SK-N-MC (cell line): Measurements from ENCODE around the gene PLEKHG5.

Source experiments
- DNase-seq: peaks from one replicate; pipeline ENCODE4 v3.0.0-alpha.2; 2011; ENCODE audit warnings: low read depth, low spot score
- H3K27ac ChIP-seq: fragments of 200-600 bp; sonication (generic); 2 replicates; pipeline ENCODE4 v1.5.1; 2016; ENCODE audit warnings: mixed run types
- H3K36me3 ChIP-seq: fragments of 200-600 bp; sonication (generic); 2 replicates; pipeline ENCODE4 v1.6.1; 2017; ENCODE audit warnings: antibody characterized with exemption, low read length, mixed read lengths; ENCODE audit not compliant: insufficient read depth
- H3K4me3 ChIP-seq: fragments of 200-600 bp; sonication (generic); 2 replicates; pipeline ENCODE4 v1.5.1; 2016
- H3K9ac ChIP-seq: fragments of 200-600 bp; sonication (generic); 2 replicates; pipeline ENCODE4 v1.8.0; 2017; ENCODE audit warnings: mixed run types, mixed read lengths; ENCODE audit not compliant: insufficient read length
- H3K9me3 ChIP-seq: fragments of 200-600 bp; sonication (generic); 2 replicates; pipeline ENCODE4 v1.6.1; 2017; ENCODE audit warnings: low read depth, mild to moderate bottlenecking, antibody characterized with exemption, low read length, moderate library complexity, mixed read lengths
- EZH2 ChIP-seq: fragments of 200-600 bp; sonication (generic); IDR thresholded peaks from one replicate; pipeline ENCODE4 v1.6.1; 2017; ENCODE audit warnings: antibody characterized with exemption
- FOXP2 ChIP-seq: optimal IDR thresholded peaks from 2 replicates; pipeline ENCODE3; 2011; ENCODE audit warnings: mild to moderate bottlenecking, moderate library complexity; ENCODE audit not compliant: insufficient read depth; ENCODE audit errors: extremely low read length, control extremely low read depth
- POLR2AphosphoS5 ChIP-seq: IDR thresholded peaks from 2 replicates; pipeline ENCODE4 v1.6.1; 2012; ENCODE audit warnings: mild to moderate bottlenecking, low read depth, low read length, borderline replicate concordance

PLEKHG5 gene, protein sequence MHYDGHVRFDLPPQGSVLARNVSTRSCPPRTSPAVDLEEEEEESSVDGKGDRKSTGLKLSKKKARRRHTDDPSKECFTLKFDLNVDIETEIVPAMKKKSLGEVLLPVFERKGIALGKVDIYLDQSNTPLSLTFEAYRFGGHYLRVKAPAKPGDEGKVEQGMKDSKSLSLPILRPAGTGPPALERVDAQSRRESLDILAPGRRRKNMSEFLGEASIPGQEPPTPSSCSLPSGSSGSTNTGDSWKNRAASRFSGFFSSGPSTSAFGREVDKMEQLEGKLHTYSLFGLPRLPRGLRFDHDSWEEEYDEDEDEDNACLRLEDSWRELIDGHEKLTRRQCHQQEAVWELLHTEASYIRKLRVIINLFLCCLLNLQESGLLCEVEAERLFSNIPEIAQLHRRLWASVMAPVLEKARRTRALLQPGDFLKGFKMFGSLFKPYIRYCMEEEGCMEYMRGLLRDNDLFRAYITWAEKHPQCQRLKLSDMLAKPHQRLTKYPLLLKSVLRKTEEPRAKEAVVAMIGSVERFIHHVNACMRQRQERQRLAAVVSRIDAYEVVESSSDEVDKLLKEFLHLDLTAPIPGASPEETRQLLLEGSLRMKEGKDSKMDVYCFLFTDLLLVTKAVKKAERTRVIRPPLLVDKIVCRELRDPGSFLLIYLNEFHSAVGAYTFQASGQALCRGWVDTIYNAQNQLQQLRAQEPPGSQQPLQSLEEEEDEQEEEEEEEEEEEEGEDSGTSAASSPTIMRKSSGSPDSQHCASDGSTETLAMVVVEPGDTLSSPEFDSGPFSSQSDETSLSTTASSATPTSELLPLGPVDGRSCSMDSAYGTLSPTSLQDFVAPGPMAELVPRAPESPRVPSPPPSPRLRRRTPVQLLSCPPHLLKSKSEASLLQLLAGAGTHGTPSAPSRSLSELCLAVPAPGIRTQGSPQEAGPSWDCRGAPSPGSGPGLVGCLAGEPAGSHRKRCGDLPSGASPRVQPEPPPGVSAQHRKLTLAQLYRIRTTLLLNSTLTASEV

GRCh38 chr1:6491480-6491962, at the start of gene PLEKHG5:
PLEKHG5 (minus strand) TSS chr1:6491667; CDS start chr1:6477571, 14,096 bp downstream.
- H3K27ac ChIP-seq: peak within 1 kb of the TSS; percentile 60
- peak within 1 kb of the TSS; percentile 87 for H3K4me3 ChIP-seq
- peak within 1 kb of the TSS; percentile 67 for H3K9ac ChIP-seq
- H3K36me3 ChIP-seq: no peaks in the 10 kb centered on the region
- no peak for TF ChIP-seq FOXP2
- TF ChIP-seq EZH2: no peak
- TF ChIP-seq POLR2AphosphoS5: no peak
- DNase-seq: no peak
- no peaks in the 10 kb centered on the region for H3K9me3 ChIP-seq

- TF ChIP-seq EZH2 (no peak), FOXP2 (no peak), POLR2AphosphoS5 (no peak)
- no peak for DNase-seq
- H3K4me3 ChIP-seq: no peak overlapping the region
- no peak overlapping the region for H3K27ac ChIP-seq
- no peak overlapping the region for H3K9ac ChIP-seq
- no peaks in the 10 kb centered on the region for H3K9me3 ChIP-seq
- peaks cover 19% of the 10 kb centered on the region for H3K36me3 ChIP-seq
These were observed 47.5 kb upstream of the PLEKHG5 start for GRCh38 chr1:6538956-6539355.

DNA sequence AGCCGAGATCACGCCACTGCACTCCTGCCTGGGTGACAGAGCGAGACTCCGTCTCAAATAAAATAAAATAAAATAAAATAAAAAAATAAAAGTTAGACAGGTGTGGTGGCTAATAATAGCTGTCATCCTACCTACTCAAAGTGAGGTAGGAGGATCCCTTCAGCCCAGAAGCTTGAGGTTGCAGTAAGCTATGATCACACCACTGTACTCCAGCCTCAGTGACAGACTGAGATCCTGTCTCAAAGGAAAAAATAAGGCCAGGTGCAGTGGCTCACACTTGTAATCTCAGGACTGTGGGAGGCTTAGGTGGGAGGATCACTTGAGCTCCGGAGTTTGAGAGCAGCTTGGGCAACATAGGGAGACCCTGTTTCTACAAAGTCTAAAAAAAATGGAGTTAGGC, 44.8 kb upstream of the PLEKHG5 start:
- Histone ChIP-seq H3K4me3 (no peak overlapping the region), H3K36me3 (peaks cover 33% of the 10 kb centered on the region), H3K9me3 (no peaks in the 10 kb centered on the region), H3K27ac (no peak overlapping the region), H3K9ac (no peak overlapping the region)
- TF ChIP-seq FOXP2: no peak
- DNase-seq: no peak

DNA sequence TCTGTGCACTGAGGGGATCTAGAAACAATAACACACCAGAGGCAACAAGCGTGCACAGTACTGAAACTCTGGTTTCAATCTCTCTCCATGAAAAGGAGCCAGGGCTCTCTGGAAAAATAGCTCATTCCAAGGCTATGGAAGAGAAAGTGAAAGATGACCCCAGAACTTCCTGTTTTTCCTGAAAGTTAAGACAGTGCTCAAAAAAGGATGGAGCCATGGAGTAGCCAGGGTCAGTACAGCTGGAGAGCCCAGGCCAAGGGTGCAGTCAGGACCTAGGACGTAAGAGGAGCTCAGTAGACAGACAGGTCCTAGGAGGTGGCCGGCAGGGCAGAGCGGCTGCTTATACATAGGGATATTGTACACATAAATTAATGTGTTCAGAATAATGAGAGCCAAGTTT, 43.7 kb upstream of the PLEKHG5 start:
- Histone ChIP-seq H3K9ac (no peak overlapping the region), H3K9me3 (no peaks in the 10 kb centered on the region), H3K36me3 (peaks cover 41% of the 10 kb centered on the region), H3K27ac (no peak overlapping the region), H3K4me3 (no peak overlapping the region)
- DNase-seq: no peak
- TF ChIP-seq FOXP2: no peak
- no peak for TF ChIP-seq EZH2
- no peak for TF ChIP-seq POLR2AphosphoS5

DNA sequence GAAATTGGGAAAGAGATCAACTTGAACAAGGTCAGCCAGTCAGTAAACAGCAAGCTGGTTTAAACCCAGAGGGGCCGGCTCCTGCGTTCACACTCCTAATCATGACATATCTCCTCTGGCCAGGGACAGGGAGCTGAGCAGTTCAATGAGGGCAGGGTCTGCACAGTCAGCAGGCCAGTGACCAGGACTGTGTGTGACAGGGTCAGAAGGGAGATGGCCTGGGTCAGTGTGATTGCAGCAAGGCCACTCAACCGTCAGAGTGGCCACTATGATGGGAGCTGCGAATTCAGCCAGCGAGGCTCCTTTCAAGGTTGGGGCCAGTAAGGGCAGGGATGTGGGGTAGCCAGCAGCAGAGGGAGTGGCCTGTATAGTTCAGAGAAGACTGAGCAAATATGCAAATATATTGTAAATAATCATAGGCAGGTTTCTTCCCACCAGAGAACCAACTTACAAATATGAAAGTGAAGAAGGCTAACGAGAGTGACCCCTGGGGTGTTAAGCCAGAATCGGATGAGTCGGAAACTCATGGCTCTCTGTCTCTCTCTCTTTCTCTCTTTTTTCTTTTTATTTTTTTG, 42.9 kb upstream of the PLEKHG5 start:
- DNase-seq: no peak
- Histone ChIP-seq H3K9me3 (no peaks in the 10 kb centered on the region), H3K27ac (no peak overlapping the region), H3K4me3 (no peak overlapping the region), H3K36me3 (peaks cover 43% of the 10 kb centered on the region), H3K9ac (no peak overlapping the region)
- TF ChIP-seq FOXP2 (no peak), EZH2 (no peak), POLR2AphosphoS5 (no peak)

- H3K27ac ChIP-seq: no peak overlapping the region
- H3K36me3 ChIP-seq: peaks cover 54% of the 10 kb centered on the region
- no peak for DNase-seq
- H3K9ac ChIP-seq: no peak overlapping the region
- no peak overlapping the region for H3K4me3 ChIP-seq
- no peak for TF ChIP-seq POLR2AphosphoS5
- TF ChIP-seq EZH2: no peak
- TF ChIP-seq FOXP2: no peak
- no peaks in the 10 kb centered on the region for H3K9me3 ChIP-seq
These were observed 40.5 kb upstream of the PLEKHG5 start for GRCh38 chr1:6531996-6532395.

DNA sequence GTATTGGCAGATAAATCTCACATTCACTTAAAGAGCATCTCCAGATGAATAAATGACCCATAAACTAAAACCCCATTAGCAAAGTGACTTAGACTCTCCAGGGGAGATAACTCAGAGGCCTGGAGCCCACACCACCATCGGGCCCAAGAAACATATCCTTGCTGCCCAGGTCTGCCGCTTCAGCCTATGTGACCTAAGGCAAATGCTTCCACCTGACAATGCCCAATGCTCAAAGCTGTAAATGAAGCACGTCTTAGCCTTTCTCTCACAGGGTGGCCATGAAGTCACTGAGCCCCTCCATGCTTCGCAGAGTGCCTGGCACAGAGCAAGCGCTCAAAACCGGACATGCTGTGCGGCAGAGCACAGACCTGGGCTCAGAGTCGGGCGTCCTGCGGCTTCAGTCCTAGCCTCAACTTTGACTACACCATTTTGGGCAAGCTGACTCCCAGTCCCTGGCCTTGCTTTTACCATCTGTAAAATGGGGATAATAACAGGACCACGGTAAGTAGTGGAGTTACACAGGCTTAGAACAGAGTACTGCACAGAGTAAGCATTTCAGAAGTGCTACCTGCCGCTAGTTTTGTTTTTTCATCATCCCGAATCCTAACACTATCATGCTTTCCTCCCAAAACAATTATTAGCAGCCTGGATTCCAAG, 39.2 kb upstream of the PLEKHG5 start:
- H3K36me3 ChIP-seq: peaks cover 61% of the 10 kb centered on the region
- H3K4me3 ChIP-seq: no peak overlapping the region
- no peak for DNase-seq
- no peak for TF ChIP-seq EZH2
- TF ChIP-seq FOXP2: no peak
- TF ChIP-seq POLR2AphosphoS5: no peak
- H3K9me3 ChIP-seq: no peaks in the 10 kb centered on the region
- H3K27ac ChIP-seq: no peak overlapping the region
- no peak overlapping the region for H3K9ac ChIP-seq

GRCh38 chr1:6528492-6528891, 37.0 kb upstream of the PLEKHG5 start:
- TF ChIP-seq POLR2AphosphoS5 (no peak), FOXP2 (no peak), EZH2 (no peak)
- H3K27ac ChIP-seq: no peak overlapping the region
- no peaks in the 10 kb centered on the region for H3K9me3 ChIP-seq
- no peak for DNase-seq
- H3K4me3 ChIP-seq: no peak overlapping the region
- peaks cover 60% of the 10 kb centered on the region for H3K36me3 ChIP-seq
- no peak overlapping the region for H3K9ac ChIP-seq
